Right cardiac atrium (tissue), 5 donors: ENCODE data around the gene UBB. TPM values are rescaled to one million over a fixed set of nuclear protein-coding genes. Genes with fewer than 3 reads are reported as not detected.

ENCODE experiments used
- polyA plus RNA-seq: library from polyadenylated mRNA; stranded (reverse); fragments of 200-250 nt; gene quantifications from one replicate; pipeline ENCODE4 v1.2.3, GENCODE V29; 2013
- total RNA-seq, 4 donors: library from RNA; stranded (reverse); fragmentation: NEBNext Ultra II Directional; extraction: Animal tissue kit (Norgen Biotek cat#: 25700); gene quantifications; one replicate each; pipeline ENCODE4 v1.2.1, GENCODE V29; 2021
- donor health status: healthy with polysubstance abuse.
- donor health status: DM: no; HTN: yes; CAD: no.
- donor health status: DM: no; HTN: no; CAD: no.
- donor health status: DM: no; HTN: yes; CAD: no; lungs with severe emphysema.
- donor health status: DM: yes; HTN: yes; CAD: no.

The UBB gene
- total and polyA plus RNA-seq, 5 donors = 1,353 to 1,780 (median 1,520) TPM

Other genes with a start within 250 kb of the UBB start
- 10 to 100 TPM; 57.5 to 73.0 (median 69.8) TPM for gene NCOR1, start 165.6 kb upstream of the UBB start, total RNA-seq
- gene NCOR1, start 165.6 kb upstream of the UBB start, polyA plus RNA-seq = 28.2 TPM
- 10 to 100 TPM; 10.9 to 16.7 (median 12.2) TPM for gene PIGL, start 163.9 kb upstream of the UBB start, total RNA-seq
- gene PIGL, start 163.9 kb upstream of the UBB start, polyA plus RNA-seq = 9.6 TPM
- gene CENPV, start 27.6 kb upstream of the UBB start, total RNA-seq = 10 to 100 TPM; 16.4 to 19.2 (median 18.8) TPM
- 14.5 TPM for gene CENPV, start 27.6 kb upstream of the UBB start, polyA plus RNA-seq
- gene TRPV2, start 34.5 kb downstream of the UBB start, total RNA-seq = 10 to 100 TPM in 3 of 4 donors, 1 to 10 TPM in 1; 7.1 to 19.6 (median 10.7) TPM
- gene TRPV2, start 34.5 kb downstream of the UBB start, polyA plus RNA-seq = 5.2 TPM
- gene LRRC75A, start 111.1 kb downstream of the UBB start, total RNA-seq = 1 to 10 TPM in 3 of 4 donors, under 1 TPM in 1; 0.97 to 1.3 (median 1.2) TPM
- gene LRRC75A, start 111.1 kb downstream of the UBB start, polyA plus RNA-seq = 0.63 TPM
- 10 to 100 TPM in 3 of 4 donors, 1 to 10 TPM in 1; 9.4 to 12.5 (median 11.0) TPM for gene ZNF287, start 188.1 kb downstream of the UBB start, total RNA-seq
- 5.3 TPM for gene ZNF287, start 188.1 kb downstream of the UBB start, polyA plus RNA-seq